ENCODE results near the gene USP46. TPM values are rescaled to one million over a fixed set of nuclear protein-coding genes. Genes with fewer than 3 reads are reported as not detected.

Gene USP46
- total RNA-seq, 1 experiment from 2014 or later: 21.3 TPM

- no peak overlapping the region for H3K4me3 ChIP-seq (ENCODE audit: insufficient read depth, low read depth, low read length)
- no peaks in the 10 kb centered on the region for H3K27me3 ChIP-seq (ENCODE audit: control insufficient read depth, insufficient read depth, low read length)
- DNase-seq: no peak
- no peaks in the 10 kb centered on the region for H3K36me3 ChIP-seq (replicated peaks; ENCODE audit: control insufficient read depth, insufficient read depth, low read length)
Observed at GRCh38 chr4:52554612-52555355, 104.3 kb downstream of the USP46 start.

GRCh38 chr4:52552778-52553177, 106.3 kb downstream of the USP46 start:
- no peaks in the 10 kb centered on the region for H3K27me3 ChIP-seq (ENCODE audit: control insufficient read depth, insufficient read depth, low read length)
- DNase-seq: no peak
- H3K4me3 ChIP-seq (ENCODE audit: insufficient read depth, low read depth, low read length): no peak overlapping the region
- no peaks in the 10 kb centered on the region for H3K36me3 ChIP-seq (replicated peaks; ENCODE audit: control insufficient read depth, insufficient read depth, low read length)

- H3K4me3 ChIP-seq (ENCODE audit: insufficient read depth, low read depth, low read length): no peak overlapping the region
- H3K36me3 ChIP-seq (replicated peaks; ENCODE audit: control insufficient read depth, insufficient read depth, low read length): no peaks in the 10 kb centered on the region
- no peaks in the 10 kb centered on the region for H3K27me3 ChIP-seq (ENCODE audit: control insufficient read depth, insufficient read depth, low read length)
- no peak for DNase-seq
Observed at GRCh38 chr4:52551487-52551886, 107.6 kb downstream of the USP46 start.

GRCh38 chr4:52550186-52550585, 108.9 kb downstream of the USP46 start:
- no peak overlapping the region for H3K4me3 ChIP-seq (ENCODE audit: insufficient read depth, low read depth, low read length)
- DNase-seq: no peak
- H3K36me3 ChIP-seq (replicated peaks; ENCODE audit: control insufficient read depth, insufficient read depth, low read length): no peaks in the 10 kb centered on the region
- H3K27me3 ChIP-seq (ENCODE audit: control insufficient read depth, insufficient read depth, low read length): no peaks in the 10 kb centered on the region

- no peak for DNase-seq
- Histone ChIP-seq H3K4me3 (ENCODE audit: insufficient read depth, low read depth, low read length) (no peak overlapping the region), H3K36me3 (replicated peaks; ENCODE audit: control insufficient read depth, insufficient read depth, low read length) (no peaks in the 10 kb centered on the region), H3K27me3 (ENCODE audit: control insufficient read depth, insufficient read depth, low read length) (no peaks in the 10 kb centered on the region)
Observed at GRCh38 chr4:52548818-52549570, 110.1 kb downstream of the USP46 start.

- no peak overlapping the region for H3K4me3 ChIP-seq (ENCODE audit: insufficient read depth, low read depth, low read length)
- no peak for DNase-seq
- no peaks in the 10 kb centered on the region for H3K27me3 ChIP-seq (ENCODE audit: control insufficient read depth, insufficient read depth, low read length)
- no peaks in the 10 kb centered on the region for H3K36me3 ChIP-seq (replicated peaks; ENCODE audit: control insufficient read depth, insufficient read depth, low read length)
Observed at GRCh38 chr4:52546449-52546848, 112.7 kb downstream of the USP46 start.

- DNase-seq: peak; percentile 68
- Histone ChIP-seq H3K4me3 (ENCODE audit: insufficient read depth, low read depth, low read length) (no peak overlapping the region), H3K27me3 (ENCODE audit: control insufficient read depth, insufficient read depth, low read length) (no peaks in the 10 kb centered on the region), H3K36me3 (replicated peaks; ENCODE audit: control insufficient read depth, insufficient read depth, low read length) (no peaks in the 10 kb centered on the region)
Observed at GRCh38 chr4:52545099-52546069, 113.7 kb downstream of the USP46 start.

Other genes starting within 250 kb of the USP46 start
- gene ERVMER34-1, start 92.1 kb upstream of the USP46 start, total RNA-seq (2014; rRNA removed; shearing (Covaris generic)): 3.4 and 5.1 TPM in 2 replicates
- gene RASL11B, start 203.0 kb upstream of the USP46 start, total RNA-seq (2014; rRNA removed; shearing (Covaris generic)): 20.6 and 32.4 TPM in 2 replicates

All from H7 (cell line).